GM13976 (cell line): ENCODE results near the gene NDN.

Experiments used
- DNase-seq: peaks from one replicate; pipeline ENCODE4 v3.0.0; 2012; ENCODE audit warnings: low spot score
- CTCF ChIP-seq: IDR thresholded peaks from 2 replicates; pipeline ENCODE4 v1.5.1; 2012; ENCODE audit warnings: borderline replicate concordance, mild to moderate bottlenecking; ENCODE audit not compliant: insufficient read depth; ENCODE audit errors: extremely low read depth, missing control alignments, control extremely low read depth
- in situ Hi-C: fragments of 300-500 bp; cut with MboI; formaldehyde crosslinking; loops from one replicate; pipeline ENCODE4 v1.12.0; 2022; ENCODE audit warnings: low sequenced_read_pairs, mixed read lengths, inconsistent platforms; ENCODE audit not compliant: unreplicated experiment

Gene NDN

DNA sequence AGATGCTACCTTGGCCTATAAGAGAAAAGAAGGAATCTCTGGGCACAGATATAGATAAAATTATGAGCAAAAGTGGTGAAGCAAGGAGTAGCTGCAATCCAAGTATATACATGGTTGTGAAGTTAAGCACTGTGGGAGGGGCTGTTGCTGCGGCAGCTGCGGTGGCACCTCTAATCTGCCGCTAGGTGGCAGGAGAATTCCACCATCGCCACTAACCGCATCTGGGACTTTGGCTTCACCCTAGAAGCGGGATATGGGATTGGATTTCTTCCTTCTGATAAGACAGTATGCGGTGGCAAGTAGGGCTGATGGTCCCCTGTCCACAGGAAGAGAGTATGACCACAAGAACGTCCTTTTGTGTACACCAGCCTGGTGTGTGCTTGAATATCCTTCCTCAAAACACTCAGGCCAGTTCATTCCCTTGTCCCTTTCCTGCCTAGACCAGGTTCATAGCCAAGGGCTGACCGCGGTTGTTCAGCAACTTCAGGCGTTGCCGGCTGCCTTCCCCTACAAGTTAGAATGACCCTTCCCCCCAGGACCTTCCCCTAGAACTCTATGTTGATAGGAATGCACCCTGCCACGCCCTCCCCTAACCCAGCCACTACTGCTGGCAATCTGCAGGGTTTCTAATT, 44.6 kb downstream of the NDN start:
- in situ Hi-C loops, result no loop called here
- TF ChIP-seq CTCF, result peak; percentile 42
- DNase-seq, result peak; percentile 57
